ENCODE results near the gene UXS1.

The UXS1 gene

GRCh38 chr2:106054880-106055655, 139.0 kb downstream of the UXS1 start:
- DNase-seq (ENCODE audit: low read depth, low spot score), result no peak

- DNase-seq (ENCODE audit: low read depth, low spot score), result no peak
Measured at GRCh38 chr2:106054321-106054720, 139.8 kb downstream of the UXS1 start.

- DNase-seq (ENCODE audit: low read depth, low spot score), result no peak
Measured at GRCh38 chr2:106053581-106053980, 140.5 kb downstream of the UXS1 start.

DNA sequence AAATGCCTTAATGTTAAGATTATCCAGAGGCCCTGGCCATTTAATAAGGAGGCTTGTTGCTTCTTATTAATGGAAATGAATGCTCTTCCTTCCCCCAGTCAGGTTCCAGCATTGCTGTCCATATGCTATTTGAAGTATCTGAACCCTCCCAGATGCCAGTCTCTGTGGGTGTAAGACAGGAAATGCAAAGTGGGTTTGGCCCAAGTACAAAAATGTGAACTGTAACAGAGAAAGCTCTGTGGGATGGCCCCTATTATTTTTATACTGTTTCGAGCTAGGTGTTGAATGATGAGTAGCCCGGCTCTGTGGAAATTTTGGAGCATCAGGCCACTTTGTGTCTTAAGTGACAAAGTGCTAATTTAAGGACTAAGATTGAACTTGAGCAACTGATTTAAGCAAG, 141.0 kb downstream of the UXS1 start:
- no peak for DNase-seq (ENCODE audit: low read depth, low spot score)

DNA sequence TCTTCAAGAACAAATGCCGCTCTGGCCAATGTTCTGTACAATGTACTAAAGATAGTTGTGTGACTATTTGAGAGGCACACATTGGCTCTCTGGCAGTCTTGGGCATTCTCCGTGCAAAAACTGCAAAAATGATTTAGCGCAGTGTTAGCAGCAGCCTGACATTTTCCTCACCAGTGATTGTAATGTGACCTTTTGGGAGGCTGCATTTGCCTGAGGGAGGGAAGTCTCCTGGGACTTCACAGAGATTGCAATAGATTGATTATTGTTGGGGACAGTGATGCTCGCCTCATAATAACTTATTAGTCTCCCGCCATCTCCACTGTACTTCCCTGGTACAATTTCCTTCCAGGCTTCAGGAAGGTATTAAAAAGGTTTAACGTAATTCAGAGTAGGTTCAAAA, 149.2 kb downstream of the UXS1 start:
- DNase-seq (ENCODE audit: low read depth, low spot score), result no peak

DNA sequence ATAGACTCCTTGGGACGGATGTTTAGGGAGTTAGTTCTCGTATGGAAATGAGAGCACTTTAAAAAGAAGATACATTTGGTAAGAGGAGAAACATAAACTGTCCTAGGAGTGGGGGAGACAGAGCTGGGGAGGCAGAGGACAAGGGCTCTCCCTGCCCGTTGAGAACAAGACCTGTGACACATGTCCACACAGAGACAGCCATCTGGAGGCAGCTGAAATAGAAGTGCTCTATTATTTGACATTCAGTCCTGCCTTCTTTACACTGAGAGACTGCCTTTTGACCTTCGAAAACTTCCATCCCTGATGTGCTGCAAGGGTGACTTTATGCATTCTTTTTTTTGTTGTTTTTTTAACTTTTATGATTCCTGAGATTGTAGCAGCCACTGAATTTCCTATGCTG, 150.1 kb downstream of the UXS1 start:
- no peak for DNase-seq (ENCODE audit: low read depth, low spot score)

Measured in iPS DF 19.7 (cell line).